ENCODE results near the gene LRIG2.

The LRIG2 gene

GRCh38 chr1:113178522-113178921 is 105.5 kb downstream of the LRIG2 start:
- no peak overlapping the region for H2AFZ ChIP-seq (ENCODE audit: low read length)
- no peaks in the 10 kb centered on the region for H3K79me2 ChIP-seq (ENCODE audit: insufficient read depth, low read length)
- H3F3A ChIP-seq (ENCODE audit: low read depth): no peaks in the 10 kb centered on the region
- no peak overlapping the region for H3K9ac ChIP-seq (ENCODE audit: low read depth, low read length, poor library complexity, severe bottlenecking)
- no peaks in the 10 kb centered on the region for H3K9me2 ChIP-seq (replicated peaks; ENCODE audit: low read depth, low read length)
- no peaks in the 10 kb centered on the region for H3K9me3 ChIP-seq (ENCODE audit: insufficient read depth, low read depth, low read length)
- H3K27me3 ChIP-seq (ENCODE audit: insufficient read depth, low read length, poor library complexity, severe bottlenecking): no peaks in the 10 kb centered on the region
- no peaks in the 10 kb centered on the region for H3K36me3 ChIP-seq (ENCODE audit: insufficient read depth, low read length)
- H4K20me1 ChIP-seq (ENCODE audit: insufficient read depth, low read length, poor library complexity, severe bottlenecking): no peaks in the 10 kb centered on the region
- H3K4me3 ChIP-seq (ENCODE audit: low read length, poor library complexity, severe bottlenecking): no peak overlapping the region
- no peak overlapping the region for H3K4me2 ChIP-seq (ENCODE audit: low read depth, low read length, poor library complexity, severe bottlenecking)
- no peak for TF ChIP-seq EZH2phosphoT487 (IDR thresholded peaks at IDR 0.05; ENCODE audit: borderline replicate concordance)
- peak; percentile 54 for TF ChIP-seq CTCF (conservative IDR thresholded peaks at IDR 0.05; ENCODE audit: low read length)
- no peaks in the 10 kb centered on the region for H3K4me1 ChIP-seq (ENCODE audit: insufficient read depth, low read length, poor library complexity, severe bottlenecking)

Measured in Loucy (cell line).